ENCODE data around the gene TMEM163. TPM values are rescaled to one million over a fixed set of nuclear protein-coding genes. Genes with fewer than 3 reads are reported as not detected.
A peak's percentile ranks its signal among the peaks of the same experiment; 100 is the strongest.

The TMEM163 gene
- total RNA-seq, 2 donors from 2014 or later: 16.2 to 27.5 TPM

GRCh38 chr2:134493797-134494196 is 225.0 kb downstream of the TMEM163 start:
- Histone ChIP-seq H3K4me3 (no peak overlapping the region), H3K27ac (no peak overlapping the region), H3K27me3 (no peaks in the 10 kb centered on the region), H3K36me3 (replicated peaks in 1 of 2; ENCODE audit: insufficient read depth in 1 of 2, low read depth in 2 of 2) (no peaks in the 10 kb centered on the region), H3K9me3 (no peaks in the 10 kb centered on the region), H3K4me1 (no peaks in the 10 kb centered on the region)
- TF ChIP-seq, protein P1, sequence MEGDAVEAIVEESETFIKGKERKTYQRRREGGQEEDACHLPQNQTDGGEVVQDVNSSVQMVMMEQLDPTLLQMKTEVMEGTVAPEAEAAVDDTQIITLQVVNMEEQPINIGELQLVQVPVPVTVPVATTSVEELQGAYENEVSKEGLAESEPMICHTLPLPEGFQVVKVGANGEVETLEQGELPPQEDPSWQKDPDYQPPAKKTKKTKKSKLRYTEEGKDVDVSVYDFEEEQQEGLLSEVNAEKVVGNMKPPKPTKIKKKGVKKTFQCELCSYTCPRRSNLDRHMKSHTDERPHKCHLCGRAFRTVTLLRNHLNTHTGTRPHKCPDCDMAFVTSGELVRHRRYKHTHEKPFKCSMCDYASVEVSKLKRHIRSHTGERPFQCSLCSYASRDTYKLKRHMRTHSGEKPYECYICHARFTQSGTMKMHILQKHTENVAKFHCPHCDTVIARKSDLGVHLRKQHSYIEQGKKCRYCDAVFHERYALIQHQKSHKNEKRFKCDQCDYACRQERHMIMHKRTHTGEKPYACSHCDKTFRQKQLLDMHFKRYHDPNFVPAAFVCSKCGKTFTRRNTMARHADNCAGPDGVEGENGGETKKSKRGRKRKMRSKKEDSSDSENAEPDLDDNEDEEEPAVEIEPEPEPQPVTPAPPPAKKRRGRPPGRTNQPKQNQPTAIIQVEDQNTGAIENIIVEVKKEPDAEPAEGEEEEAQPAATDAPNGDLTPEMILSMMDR (IDR thresholded peaks at IDR 0.05): no peak
- no peak for TF ChIP-seq POLR2A (IDR thresholded peaks at IDR 0.05)
- ATAC-seq (no peak), DNase-seq (no peak)
- 85 to 87% methylated on average over 4 of the region's 4 CpGs for WGBS, 2 donors
- intact Hi-C loops (cut with DNase I): no loop called here

- intact Hi-C loops (cut with DNase I): no loop called here
- 16 to 22% methylated on average over 9 of the region's 9 CpGs for WGBS, 2 donors
- Histone ChIP-seq H3K27me3 (no peaks in the 10 kb centered on the region), H3K27ac (no peak overlapping the region), H3K4me1 (no peaks in the 10 kb centered on the region), H3K9me3 (no peaks in the 10 kb centered on the region), H3K4me3 (no peak overlapping the region), H3K36me3 (replicated peaks in 1 of 2; ENCODE audit: insufficient read depth in 1 of 2, low read depth in 2 of 2) (no peaks in the 10 kb centered on the region)
- TF ChIP-seq, protein P1 (IDR thresholded peaks at IDR 0.05): peak in 5 of 7 experiments; percentile 11 to 38 (median 32)
- no peak for TF ChIP-seq POLR2A (IDR thresholded peaks at IDR 0.05)
- ATAC-seq (peak; percentile 83), DNase-seq (peak; percentile 35 to 65 (median 56))
Measured at GRCh38 chr2:134491771-134492441, 226.9 kb downstream of the TMEM163 start.

- Histone ChIP-seq H3K9me3 (no peaks in the 10 kb centered on the region), H3K4me3 (no peak overlapping the region), H3K27ac (no peak overlapping the region), H3K27me3 (no peaks in the 10 kb centered on the region), H3K4me1 (no peaks in the 10 kb centered on the region), H3K36me3 (replicated peaks in 1 of 2; ENCODE audit: insufficient read depth in 1 of 2, low read depth in 2 of 2) (no peaks in the 10 kb centered on the region)
- intact Hi-C loops (cut with DNase I): no loop called here
- DNase-seq (no peak), ATAC-seq (no peak)
- 86 to 90% methylated on average over 4 of the region's 4 CpGs for WGBS, 2 donors
- no peak for TF ChIP-seq POLR2A (IDR thresholded peaks at IDR 0.05)
Measured at GRCh38 chr2:134491022-134491421, 227.8 kb downstream of the TMEM163 start.

DNA sequence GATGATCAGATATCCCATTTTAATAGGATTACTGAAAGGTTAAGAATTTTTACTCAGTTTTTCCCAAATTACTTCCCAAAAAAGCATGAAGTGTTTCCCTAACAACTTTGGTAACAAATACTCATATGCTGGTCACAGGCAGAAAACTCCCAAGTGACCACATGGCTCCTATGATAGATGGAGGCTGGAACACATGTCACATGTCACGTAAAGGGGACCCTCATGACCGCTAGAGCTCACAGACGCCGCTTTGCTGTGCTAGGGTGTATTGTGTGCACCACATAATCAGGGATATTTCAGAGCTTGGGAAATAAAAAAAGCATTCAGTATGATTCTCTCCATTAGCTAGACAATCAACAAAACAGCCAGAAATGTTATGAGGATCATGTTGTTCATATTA is 228.2 kb downstream of the TMEM163 start:
- Histone ChIP-seq H3K4me3 (no peak overlapping the region), H3K27me3 (no peaks in the 10 kb centered on the region), H3K4me1 (no peaks in the 10 kb centered on the region), H3K9me3 (no peaks in the 10 kb centered on the region), H3K36me3 (replicated peaks in 1 of 2; ENCODE audit: insufficient read depth in 1 of 2, low read depth in 2 of 2) (no peaks in the 10 kb centered on the region), H3K27ac (no peak overlapping the region)
- TF ChIP-seq POLR2A (IDR thresholded peaks at IDR 0.05): no peak
- TF ChIP-seq, protein P1 (IDR thresholded peaks at IDR 0.05): no peak
- no peak for ATAC-seq
- no peak for DNase-seq
- WGBS, 2 donors: 92 to 97% methylated on average over 4 of the region's 4 CpGs
- intact Hi-C loops (cut with DNase I): no loop called here

DNA sequence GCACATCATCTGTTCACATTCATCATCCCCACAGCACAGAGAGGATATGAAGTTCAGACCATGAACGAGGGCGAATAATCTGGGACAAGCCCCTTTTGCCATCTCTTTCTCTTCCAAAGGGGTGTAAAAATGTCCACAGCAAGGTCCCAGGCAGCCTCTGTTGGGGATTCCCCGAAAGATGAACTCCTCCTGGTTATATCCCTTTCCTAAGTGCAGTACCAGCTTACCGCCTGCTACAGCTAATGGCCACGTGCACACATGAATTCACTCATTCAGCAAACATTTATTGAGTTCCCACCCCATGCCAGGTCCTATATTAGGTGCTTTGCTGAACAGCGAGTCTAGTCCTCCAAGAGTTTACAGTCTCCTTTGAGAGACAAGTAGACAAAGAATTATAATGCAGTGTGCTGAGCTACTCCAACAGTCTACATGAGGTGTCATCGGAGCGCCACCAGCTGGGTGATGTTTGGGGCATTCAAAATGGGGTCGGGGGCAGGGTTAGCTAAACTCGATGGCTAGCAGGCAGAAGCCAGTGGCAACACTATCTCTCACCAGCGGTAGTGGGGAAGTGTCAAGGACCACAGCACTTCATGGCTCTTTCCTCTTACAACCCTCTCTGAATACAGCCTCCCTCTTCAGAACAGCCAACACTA is 228.9 kb downstream of the TMEM163 start:
- Histone ChIP-seq H3K27ac (no peak overlapping the region), H3K9me3 (no peaks in the 10 kb centered on the region), H3K4me1 (no peaks in the 10 kb centered on the region), H3K36me3 (replicated peaks in 1 of 2; ENCODE audit: insufficient read depth in 1 of 2, low read depth in 2 of 2) (no peaks in the 10 kb centered on the region), H3K4me3 (no peak overlapping the region), H3K27me3 (no peaks in the 10 kb centered on the region)
- no peak for ATAC-seq
- WGBS, 2 donors: 88 to 92% methylated on average over 11 of the region's 11 CpGs
- intact Hi-C loops (cut with DNase I): no loop called here
- no peak for DNase-seq
- TF ChIP-seq, protein P1 (IDR thresholded peaks at IDR 0.05): no peak
- TF ChIP-seq POLR2A (IDR thresholded peaks at IDR 0.05): no peak

Measured in body of pancreas (tissue), 4 donors.